ENCODE measurements around the gene PLB1.

GRCh38 chr2:28659127-28659526, 163.3 kb downstream of the PLB1 start:
- TF ChIP-seq POLR2A (IDR thresholded peaks at IDR 0.05; ENCODE audit: low read length) (no peak), EP300 (IDR thresholded peaks at IDR 0.05) (no peak), ZFP36 (IDR thresholded peaks at IDR 0.05; ENCODE audit: borderline replicate concordance, partially characterized antibody) (no peak), SMC3 (IDR thresholded peaks at IDR 0.05) (no peak), CHD4 (IDR thresholded peaks at IDR 0.05; ENCODE audit: borderline replicate concordance) (no peak), CHD2 (IDR thresholded peaks at IDR 0.05; ENCODE audit: low read length, partially characterized antibody) (no peak), MAZ (IDR thresholded peaks at IDR 0.05; ENCODE audit: borderline replicate concordance, low read depth, low read length) (no peak)
- TF ChIP-seq, protein P1, sequence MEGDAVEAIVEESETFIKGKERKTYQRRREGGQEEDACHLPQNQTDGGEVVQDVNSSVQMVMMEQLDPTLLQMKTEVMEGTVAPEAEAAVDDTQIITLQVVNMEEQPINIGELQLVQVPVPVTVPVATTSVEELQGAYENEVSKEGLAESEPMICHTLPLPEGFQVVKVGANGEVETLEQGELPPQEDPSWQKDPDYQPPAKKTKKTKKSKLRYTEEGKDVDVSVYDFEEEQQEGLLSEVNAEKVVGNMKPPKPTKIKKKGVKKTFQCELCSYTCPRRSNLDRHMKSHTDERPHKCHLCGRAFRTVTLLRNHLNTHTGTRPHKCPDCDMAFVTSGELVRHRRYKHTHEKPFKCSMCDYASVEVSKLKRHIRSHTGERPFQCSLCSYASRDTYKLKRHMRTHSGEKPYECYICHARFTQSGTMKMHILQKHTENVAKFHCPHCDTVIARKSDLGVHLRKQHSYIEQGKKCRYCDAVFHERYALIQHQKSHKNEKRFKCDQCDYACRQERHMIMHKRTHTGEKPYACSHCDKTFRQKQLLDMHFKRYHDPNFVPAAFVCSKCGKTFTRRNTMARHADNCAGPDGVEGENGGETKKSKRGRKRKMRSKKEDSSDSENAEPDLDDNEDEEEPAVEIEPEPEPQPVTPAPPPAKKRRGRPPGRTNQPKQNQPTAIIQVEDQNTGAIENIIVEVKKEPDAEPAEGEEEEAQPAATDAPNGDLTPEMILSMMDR (IDR thresholded peaks at IDR 0.05), result no peak
- TF ChIP-seq, protein P2, sequence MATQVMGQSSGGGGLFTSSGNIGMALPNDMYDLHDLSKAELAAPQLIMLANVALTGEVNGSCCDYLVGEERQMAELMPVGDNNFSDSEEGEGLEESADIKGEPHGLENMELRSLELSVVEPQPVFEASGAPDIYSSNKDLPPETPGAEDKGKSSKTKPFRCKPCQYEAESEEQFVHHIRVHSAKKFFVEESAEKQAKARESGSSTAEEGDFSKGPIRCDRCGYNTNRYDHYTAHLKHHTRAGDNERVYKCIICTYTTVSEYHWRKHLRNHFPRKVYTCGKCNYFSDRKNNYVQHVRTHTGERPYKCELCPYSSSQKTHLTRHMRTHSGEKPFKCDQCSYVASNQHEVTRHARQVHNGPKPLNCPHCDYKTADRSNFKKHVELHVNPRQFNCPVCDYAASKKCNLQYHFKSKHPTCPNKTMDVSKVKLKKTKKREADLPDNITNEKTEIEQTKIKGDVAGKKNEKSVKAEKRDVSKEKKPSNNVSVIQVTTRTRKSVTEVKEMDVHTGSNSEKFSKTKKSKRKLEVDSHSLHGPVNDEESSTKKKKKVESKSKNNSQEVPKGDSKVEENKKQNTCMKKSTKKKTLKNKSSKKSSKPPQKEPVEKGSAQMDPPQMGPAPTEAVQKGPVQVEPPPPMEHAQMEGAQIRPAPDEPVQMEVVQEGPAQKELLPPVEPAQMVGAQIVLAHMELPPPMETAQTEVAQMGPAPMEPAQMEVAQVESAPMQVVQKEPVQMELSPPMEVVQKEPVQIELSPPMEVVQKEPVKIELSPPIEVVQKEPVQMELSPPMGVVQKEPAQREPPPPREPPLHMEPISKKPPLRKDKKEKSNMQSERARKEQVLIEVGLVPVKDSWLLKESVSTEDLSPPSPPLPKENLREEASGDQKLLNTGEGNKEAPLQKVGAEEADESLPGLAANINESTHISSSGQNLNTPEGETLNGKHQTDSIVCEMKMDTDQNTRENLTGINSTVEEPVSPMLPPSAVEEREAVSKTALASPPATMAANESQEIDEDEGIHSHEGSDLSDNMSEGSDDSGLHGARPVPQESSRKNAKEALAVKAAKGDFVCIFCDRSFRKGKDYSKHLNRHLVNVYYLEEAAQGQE (IDR thresholded peaks at IDR 0.05), result no peak
- TF ChIP-seq, protein P3, sequence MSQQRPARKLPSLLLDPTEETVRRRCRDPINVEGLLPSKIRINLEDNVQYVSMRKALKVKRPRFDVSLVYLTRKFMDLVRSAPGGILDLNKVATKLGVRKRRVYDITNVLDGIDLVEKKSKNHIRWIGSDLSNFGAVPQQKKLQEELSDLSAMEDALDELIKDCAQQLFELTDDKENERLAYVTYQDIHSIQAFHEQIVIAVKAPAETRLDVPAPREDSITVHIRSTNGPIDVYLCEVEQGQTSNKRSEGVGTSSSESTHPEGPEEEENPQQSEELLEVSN (IDR thresholded peaks at IDR 0.05; ENCODE audit: borderline replicate concordance, low read depth), result no peak

Data from A549 (cell line).